SIG-M5 (cell line): ENCODE measurements around the gene ETV2.
"Not testable (repeated sequence)": the region's sequence is repeated elsewhere in the genome, so short reads cannot be mapped to it uniquely, and the experiment has no call there.

Experiments used
- DNase-seq: peaks from one replicate; lab custom pipeline; 2025; lab: John Stamatoyannopoulos, UW

Gene ETV2, protein sequence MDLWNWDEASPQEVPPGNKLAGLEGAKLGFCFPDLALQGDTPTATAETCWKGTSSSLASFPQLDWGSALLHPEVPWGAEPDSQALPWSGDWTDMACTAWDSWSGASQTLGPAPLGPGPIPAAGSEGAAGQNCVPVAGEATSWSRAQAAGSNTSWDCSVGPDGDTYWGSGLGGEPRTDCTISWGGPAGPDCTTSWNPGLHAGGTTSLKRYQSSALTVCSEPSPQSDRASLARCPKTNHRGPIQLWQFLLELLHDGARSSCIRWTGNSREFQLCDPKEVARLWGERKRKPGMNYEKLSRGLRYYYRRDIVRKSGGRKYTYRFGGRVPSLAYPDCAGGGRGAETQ

DNA sequence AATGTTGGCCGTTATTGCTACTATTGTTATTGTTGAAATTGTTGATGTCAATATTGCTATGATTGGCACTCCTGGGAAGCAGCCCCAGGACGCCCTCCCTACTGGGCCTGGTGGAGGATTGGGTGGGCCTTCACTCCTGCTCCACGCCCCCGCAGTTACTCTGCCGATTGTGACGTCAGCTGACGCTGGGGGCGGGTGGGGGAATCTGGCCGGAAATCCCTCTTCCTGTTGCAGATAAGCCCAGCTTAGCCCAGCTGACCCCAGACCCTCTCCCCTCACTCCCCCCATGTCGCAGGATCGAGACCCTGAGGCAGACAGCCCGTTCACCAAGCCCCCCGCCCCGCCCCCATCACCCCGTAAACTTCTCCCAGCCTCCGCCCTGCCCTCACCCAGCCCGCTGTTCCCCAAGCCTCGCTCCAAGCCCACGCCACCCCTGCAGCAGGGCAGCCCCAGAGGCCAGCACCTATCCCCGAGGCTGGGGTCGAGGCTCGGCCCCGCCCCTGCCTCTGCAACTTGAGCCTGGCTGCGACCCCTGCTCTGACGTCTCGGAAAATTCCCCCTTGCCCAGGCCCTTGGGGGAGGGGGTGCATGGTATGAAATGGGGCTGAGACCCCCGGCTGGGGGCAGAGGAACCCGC is at the start of gene ETV2:
TSS of gene ETV2 (plus strand) at position 231 of the 637 bp plus-strand sequence. CDS start 716 bp downstream, outside the sequence.
- no peak for DNase-seq

DNA sequence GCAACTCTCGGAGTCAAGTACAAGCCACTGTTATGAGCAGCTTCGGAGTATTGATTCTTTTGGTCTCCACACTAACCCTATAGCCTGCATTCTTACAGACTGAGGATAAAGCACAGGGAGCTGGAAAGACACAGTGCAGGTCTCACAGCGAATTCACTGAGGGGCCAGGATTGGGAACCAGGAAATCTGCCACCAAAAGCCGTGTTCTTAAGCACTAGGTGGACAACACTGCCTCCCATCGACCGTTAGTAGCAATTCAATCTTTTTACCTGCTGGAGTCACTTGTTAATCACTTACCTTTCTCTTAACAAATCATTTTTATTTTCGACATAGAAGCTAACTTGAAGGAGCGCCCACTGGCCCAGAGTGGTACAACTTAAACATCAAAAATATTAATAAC is 49.3 kb upstream of the ETV2 start:
- DNase-seq = no peak

DNA sequence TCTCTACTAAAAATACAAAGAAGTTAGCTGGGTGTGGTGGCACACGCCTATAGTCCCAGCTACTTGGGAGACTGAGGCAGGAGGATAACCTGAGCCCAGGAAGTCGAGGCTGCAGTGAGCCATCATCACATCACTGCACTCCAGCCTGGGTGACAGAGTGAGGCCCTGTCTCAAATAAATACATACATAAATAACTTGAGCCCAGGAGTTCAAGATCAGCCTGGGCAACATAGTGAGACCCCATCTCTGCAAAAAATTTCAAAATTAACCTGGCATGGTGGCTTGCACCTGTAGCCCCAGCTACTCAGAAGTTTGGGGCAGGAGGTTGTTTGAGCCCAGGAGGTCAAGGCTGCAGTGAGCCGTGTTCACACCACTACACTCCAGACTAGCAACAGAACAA is 46.5 kb upstream of the ETV2 start:
- not testable (repeated sequence) for DNase-seq

DNA sequence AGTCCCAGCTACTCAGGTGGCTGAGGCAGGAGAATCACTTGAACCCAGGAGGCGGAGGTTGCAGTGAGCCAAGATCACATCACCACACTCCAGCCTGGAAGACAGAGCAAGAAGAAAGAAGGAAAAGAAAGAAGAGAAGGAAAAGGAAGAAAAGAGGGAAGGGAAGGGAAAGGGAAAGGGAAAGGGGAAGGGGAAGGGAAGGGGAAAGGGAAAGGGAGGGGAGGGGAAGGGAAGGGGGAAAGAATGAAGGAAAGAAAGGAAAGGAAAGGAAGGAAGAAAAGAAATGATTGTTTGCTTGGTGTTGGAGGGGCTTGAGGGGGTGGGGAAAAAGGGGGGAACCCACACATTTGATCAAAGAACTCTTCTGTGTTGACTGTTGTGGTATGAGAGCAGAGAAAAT is 45.6 kb upstream of the ETV2 start:
- DNase-seq = no peak

DNA sequence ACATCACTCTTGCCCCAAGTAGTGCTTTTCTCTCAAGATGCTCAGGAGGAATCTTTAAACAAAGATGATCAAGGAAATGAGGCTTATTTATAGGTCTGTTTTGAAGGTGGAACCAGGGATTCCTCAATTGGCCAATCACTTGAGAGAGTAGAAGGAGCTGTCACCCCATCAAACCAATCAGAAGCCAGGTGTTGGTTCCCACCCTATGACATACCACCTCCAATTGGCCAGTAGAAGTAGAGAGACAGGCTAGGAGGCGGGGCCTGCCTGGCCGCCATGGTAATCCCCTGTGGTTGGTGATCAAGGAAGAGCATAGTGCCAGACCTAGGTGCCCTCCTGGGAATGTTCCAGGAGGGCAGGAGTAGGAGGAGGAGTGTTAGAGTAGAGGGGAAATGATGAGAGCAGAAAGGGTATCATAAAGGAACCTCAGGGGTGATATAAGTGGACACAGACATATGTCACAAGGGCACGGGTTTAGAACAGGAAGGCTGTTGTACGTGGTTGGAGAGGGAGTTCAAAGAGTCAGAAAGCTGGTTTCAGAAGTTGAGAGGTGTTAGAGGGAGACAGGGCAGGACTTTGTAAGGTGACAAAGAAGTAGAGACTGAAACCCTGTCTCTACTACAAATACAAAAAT is 45.1 kb upstream of the ETV2 start:
- DNase-seq = no peak

DNA sequence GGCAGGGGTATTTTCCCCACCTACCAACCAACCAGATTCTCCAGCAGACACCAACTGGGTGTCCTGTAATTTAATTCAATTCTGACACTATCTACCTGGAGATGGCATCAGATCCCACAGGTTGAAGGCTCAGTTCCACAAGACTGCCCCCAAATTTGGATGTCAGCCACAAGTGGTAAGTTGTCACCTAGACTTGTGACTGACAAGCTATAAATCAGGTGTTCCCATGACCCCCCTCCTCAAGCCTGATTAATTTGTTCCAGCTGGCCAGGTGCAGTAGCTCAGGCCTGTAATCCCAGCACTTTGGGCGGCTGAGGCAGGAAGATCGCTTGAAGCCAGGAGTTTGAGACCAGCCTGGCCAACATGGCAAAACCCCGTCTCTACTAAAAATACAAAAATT is 39.6 kb upstream of the ETV2 start:
- DNase-seq = no peak

DNA sequence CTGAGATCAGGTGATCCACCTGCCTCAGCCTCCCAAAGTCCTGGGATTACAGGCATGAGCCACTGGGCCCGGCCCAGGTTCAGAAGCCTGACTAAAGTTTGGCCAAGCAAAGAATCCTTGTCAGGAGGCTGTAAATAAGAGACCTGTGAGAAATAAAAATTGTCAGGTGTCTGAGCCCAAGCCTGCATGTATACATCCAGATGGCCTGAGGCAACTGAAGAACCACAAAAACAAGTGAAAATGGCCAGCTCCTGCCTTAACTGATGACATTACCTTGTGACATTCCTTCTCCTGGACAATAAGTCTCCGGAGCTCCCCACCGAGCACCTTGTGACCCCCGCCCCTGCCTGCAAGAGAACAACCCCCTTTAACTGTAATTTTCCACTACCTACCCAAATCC is 37.1 kb upstream of the ETV2 start:
- not testable (repeated sequence) for DNase-seq

DNA sequence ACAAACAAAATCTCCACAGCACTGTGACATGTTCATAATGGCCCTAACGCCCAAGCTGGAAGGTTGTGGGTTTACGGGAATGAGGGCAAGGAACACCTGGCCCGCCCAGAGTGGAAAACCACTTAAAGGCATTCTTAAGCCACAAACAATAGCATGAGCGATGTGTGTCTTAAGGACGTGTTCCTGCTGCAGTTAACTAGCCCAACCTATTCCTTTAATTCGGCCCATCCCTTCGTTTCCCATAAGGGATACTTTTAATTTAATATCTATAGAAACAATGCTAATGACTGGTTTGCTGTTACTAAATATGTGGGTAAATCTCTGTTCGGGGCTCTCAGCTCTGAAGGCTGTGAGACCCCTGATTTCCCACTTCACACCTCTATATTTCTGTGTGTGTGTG is 34.4 kb upstream of the ETV2 start:
- DNase-seq = not testable (repeated sequence)

DNA sequence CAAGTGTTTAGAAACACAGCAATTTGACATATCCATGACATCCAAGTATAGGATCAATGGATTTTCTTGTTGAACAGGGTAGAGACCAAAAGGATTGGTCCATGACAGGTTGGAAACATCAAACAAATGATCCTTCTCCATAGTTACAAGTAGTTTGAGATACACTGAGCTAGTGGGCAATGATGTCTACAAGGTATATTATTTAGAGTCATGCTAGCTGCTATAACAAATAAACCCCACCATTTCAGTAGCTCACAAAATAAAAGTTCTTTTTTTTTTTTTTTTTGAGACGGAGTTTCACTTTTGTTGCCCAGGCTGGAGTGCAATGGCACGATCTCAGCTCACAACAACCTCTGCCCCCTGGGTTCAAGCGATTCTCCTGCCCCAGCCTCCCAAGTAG is 33.9 kb upstream of the ETV2 start:
- DNase-seq = no peak

DNA sequence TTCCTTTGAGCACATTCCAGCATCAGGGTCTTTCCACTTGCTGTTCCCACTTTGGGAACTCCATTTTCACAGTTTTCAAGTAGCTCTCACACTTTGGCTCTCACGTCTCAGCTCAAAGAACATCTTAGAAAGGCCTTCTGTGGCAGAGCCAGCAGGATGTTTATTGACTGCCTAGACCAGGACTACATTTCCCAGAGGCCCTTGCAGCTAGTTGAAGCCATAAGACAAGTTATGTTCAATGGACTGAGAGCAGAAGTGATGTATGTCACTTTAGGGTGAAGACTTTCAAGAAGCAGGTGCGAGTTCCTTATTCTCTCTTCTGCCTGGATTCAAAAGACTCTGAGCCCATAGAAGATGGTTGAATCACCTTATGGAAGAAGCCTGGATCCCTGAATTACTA is 33.3 kb upstream of the ETV2 start:
- no peak for DNase-seq

DNA sequence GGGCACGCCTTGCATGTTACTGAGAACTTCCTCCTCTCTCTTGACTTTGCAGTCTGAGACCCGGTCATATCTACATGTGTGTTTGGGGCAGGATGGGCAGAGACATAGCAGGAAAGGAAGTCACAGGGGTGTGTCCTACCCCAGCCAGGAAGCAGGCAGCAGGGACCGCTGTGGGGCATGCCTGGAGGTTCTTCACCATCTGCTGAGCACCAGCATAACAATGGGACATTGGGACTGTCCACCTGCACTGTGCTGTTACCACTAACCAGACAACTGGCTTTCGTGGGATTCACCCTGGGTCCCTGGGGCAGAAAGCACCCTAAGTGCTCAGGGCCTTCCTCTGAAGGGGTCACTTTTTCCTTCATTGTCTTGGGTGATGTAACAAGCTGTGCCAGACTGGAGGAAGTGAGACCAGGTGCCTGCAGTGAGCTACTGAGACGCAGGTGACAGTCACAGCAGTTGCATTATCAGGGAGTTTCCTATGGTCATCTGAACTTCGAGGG is 31.6 kb upstream of the ETV2 start:
- no peak for DNase-seq

DNA sequence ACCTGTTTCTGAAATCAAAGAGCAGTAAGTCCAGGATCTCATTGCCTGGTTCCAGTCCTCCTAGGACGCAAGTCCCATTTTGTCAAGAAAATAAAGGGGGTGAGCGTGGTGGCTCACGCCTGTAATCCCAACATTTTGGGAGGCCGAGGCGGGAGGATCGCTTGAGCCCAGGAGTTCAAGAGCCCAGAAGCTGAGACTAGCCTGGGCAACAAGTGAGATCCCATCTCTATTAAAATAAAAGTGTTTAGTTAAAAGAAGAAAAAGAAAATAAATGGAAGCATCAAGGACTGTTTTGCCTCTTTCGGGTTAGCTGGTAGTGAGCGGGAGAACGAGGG is 29.4 kb upstream of the ETV2 start:
- no peak for DNase-seq

DNA sequence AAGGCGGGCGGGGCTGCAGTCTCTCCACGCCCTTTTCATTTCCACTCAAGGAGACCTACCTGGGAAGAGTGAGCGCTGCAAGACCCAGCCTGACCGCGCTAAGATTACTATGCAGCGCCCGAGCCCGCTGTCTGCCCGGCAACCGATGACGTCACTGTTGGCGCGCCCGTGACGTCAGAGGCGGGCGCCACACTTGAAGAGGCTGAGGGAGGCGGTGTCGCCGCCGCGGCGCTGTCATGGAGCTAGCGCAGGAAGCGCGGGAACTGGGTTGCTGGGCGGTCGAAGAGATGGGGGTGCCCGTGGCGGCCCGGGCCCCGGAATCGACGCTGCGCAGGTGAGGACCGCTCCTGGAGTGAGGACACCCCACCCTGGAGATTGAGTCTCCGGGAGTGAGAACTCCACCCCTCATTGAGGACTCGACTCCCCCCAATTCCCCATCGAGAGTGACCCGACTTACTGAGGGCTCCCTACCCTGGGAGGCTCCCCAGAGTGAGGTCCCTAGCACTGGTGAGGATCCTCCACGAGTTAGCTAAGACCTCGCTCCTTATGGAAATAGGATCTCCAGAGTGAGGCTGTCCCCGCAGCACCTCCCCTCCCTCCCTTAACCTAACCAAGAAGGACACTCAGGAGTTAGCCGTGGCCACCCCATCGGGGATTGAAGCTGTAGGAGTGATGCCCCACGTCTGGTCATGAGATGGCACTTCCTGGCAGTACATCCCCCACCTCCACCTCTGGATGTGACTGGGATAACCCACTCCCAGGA is 28.8 kb upstream of the ETV2 start, which contains the start of gene HAUS5:
TSS of gene HAUS5 (plus strand) at position 177 of the 763 bp plus-strand sequence. CDS start at position 237, 60 bp downstream.
- peak; percentile 25 for DNase-seq

DNA sequence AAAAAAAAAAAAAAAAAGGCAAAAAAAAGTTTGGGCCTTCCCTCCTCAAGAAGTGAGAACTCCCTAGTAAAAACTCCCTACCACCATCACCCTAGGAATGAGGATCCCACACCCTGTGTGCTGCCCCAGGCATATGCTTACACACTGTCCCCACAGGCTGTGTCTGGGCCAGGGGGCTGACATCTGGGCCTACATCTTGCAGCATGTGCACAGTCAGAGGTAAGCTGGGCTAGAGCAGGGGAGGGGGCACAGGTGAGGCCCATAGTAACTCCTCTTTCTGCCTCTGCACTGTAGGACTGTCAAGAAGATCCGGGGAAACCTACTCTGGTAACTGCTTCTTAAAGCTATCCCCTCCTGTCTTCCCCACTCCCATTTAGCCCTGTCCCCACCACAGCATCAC is 28.0 kb upstream of the ETV2 start:
- DNase-seq = no peak

DNA sequence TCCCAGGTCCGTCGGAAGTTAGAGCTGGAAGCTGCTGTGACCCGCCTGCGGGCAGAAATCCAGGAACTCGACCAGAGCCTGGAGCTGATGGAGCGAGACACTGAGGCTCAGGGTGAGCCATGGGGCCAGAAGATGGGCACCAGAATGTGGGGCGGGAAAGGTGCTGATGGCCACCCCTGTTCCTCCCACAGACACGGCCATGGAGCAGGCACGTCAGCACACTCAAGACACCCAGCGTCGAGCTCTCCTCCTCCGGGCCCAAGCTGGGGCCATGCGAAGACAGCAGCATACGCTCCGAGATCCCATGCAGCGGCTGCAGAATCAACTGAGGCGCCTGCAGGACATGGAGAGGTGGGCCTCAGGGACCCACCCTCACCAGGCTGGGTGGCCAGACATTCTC is 26.5 kb upstream of the ETV2 start:
- no peak for DNase-seq

DNA sequence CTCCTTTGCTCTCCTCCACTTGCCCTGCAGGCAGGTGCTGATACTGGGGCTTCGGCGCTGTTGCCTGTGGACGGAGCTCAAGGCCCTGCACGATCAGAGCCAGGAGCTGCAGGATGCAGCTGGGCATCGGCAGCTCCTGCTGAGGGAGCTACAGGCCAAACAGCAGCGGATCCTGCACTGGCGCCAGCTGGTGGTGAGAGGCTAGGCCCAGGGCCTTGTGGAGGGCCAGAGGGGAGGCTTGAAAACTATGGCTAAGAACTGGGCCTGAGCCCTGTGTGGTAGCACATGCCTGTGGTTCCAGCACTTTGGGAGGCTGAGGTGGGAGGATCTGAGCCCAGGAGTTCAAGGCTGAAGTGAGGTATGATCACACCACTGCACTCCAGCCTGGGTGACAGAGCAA is 22.7 kb upstream of the ETV2 start:
- no peak for DNase-seq

DNA sequence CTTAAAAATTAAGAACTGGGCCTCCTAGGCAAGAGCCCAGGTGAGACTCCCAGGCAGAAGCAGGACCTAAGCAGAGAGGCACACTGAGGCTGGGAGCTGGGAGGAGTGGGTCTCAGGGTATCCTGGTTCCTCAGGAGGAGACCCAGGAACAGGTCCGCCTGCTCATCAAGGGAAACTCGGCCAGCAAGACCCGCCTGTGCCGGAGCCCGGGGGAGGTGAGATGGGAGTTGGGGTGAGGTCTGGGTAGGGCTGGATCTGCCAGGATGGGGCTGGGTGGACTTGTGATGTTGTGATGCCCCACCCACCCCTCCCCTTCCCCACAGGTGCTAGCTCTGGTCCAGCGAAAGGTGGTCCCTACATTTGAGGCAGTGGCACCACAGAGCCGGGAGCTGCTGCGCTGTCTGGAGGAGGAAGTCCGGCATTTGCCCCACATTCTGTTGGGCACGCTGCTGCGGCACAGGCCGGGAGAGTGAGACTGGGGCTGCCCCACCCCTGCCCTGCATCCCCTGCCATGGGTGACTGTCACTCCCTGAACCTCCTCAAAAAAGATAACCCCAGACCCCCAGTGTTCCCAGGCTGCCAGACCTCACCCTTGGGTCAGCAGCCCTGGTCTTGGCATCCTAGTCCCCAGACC is 22.1 kb upstream of the ETV2 start:
- no peak for DNase-seq

DNA sequence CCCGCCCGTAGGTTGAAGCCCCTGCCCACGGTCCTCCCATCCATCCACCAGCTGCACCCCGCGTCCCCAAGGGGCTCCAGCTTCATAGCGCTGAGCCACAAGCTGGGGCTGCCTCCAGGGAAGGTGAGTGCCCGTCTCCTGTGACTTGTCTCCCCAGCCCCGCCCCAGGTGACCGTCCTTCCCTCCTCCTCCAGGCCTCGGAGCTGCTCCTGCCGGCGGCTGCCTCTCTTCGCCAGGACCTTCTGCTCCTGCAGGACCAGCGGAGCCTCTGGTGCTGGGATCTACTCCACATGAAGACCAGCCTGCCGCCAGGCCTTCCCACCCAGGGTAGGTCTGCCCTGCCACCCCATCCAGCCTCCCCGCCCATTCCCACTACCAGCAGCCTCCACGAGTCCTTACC is 21.5 kb upstream of the ETV2 start:
- DNase-seq = no peak

DNA sequence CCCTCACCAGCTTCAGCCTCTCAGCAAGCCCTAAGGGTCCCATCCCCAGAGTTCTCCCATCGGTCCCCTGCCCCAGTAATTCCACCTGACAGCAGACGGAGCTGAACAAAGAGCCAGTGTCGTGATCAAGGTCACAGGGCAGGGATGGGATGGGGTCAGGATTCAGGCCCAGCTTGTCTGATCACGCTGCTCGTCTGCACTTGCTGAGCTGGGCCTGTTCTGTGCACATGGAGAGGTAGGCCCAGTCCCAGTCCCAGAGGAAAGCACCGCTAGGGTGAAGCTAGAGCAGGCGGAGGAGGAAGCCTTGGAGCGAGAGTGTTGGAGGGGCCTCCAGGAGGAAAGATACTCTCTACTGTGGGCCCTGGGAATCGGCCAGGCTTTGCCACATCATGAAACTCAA is 19.8 kb upstream of the ETV2 start:
- DNase-seq = no peak

DNA sequence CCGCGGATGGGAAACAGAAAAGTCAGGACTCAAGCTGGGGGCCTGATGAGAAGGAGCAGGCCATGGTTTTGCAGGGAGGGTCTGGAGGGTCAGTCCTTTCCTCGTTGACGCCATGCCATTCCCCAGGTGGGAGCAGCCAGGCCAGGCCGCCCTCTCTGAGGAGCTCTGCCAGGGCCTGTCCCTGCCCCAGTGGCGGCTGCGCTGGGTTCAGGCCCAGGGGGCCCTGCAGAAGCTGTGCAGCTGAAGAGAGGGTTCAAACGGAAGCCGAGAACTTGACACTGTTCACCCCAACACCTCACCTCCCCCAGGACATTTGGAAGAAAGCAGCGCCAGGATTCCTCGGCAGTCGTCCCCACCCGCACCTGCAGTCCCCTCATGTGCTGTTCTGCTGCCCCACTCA is 18.8 kb upstream of the ETV2 start:
- no peak for DNase-seq

DNA sequence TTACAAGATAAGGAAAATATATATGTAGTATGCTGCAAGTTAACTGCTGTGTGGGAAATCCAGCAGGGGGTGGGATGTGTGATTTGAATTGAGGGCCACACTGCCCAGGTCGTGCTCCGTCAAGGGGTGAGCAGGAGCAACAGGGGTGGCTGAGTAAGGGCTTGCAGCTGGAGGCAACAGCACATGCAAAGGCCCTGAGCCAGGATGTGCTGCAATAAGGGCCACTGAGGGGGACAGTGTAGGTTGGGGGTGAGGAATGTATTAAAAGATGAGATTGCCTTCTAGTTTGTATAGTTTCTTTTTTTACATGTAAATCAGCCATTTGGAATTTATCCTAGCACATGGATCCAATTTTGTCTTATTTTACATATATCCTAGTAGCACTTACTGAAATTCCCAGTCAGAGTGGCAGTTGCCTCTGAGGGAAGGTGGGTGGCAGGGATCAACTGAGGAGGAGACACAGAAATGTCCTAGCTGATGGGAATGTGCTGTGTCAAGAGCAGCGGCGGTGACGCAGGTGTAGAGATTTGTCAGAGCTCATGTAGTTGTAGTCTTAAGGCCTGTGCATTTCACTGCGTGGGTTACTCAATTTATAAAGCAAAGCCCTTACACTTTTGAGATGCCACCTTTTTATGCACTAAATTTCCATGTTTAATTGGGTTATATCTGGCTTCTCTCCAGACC is 18.1 kb upstream of the ETV2 start:
- DNase-seq = no peak

DNA sequence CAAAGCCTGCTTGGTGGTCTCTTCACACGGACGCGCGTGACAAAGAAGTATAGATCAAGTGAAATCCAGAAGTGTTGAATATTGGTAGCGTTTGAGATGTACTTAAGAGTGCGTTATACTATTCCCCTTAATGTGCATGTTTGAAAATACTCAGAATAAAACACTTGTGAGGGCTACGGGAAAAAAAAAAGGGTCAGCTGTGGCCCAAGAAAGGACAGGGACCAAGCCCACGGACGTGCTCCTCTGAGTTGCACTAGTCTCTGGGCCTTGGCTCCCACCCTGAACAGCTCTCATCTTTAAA is 13.3 kb upstream of the ETV2 start:
- DNase-seq = no peak
